Measurements from ENCODE around the gene PRRC1.

- TF ChIP-seq CTCF (IDR thresholded peaks at IDR 0.05) (no peak), SMC3 (IDR thresholded peaks at IDR 0.05; ENCODE audit: low read depth, low read length) (no peak), IRF3 (IDR thresholded peaks at IDR 0.05; ENCODE audit: low read depth, low read length) (no peak), SIN3A (IDR thresholded peaks at IDR 0.05; ENCODE audit: borderline replicate concordance, low read depth, low read length) (no peak), NRF1 (IDR thresholded peaks at IDR 0.05; ENCODE audit: low read depth, low read length) (no peak), FOSL2 (IDR thresholded peaks at IDR 0.05; ENCODE audit: borderline replicate concordance, low read depth) (no peak), MEF2A (IDR thresholded peaks at IDR 0.05; ENCODE audit: borderline replicate concordance, low read depth) (no peak), RAD21 (IDR thresholded peaks at IDR 0.05; ENCODE audit: low read length) (no peak), USF2 (IDR thresholded peaks at IDR 0.05; ENCODE audit: borderline replicate concordance, low read depth, low read length) (no peak), TEAD4 (IDR thresholded peaks at IDR 0.05; ENCODE audit: borderline replicate concordance, insufficient read depth) (no peak)
These were observed 50.7 kb downstream of the PRRC1 start for GRCh38 chr5:127568166-127568565.

All from SK-N-SH (cell line).